GM21723 (cell line): ENCODE measurements around the gene GATD1.

Experiments used
- ATAC-seq: cut with Tn5 transposase; IDR thresholded peaks from one replicate; pipeline ENCODE4 v1.9.1; 2021; ENCODE audit warnings: mild to moderate bottlenecking, moderate library complexity; ENCODE audit not compliant: unreplicated experiment

GATD1 gene

GRCh38 chr11:777288-778255 lies at the start of gene GATD1:
Gene GATD1, minus strand, starts transcription at chr11:777487. Its CDS starts 25 bp downstream, at chr11:777462.
- ATAC-seq: peak; percentile 58

GRCh38 chr11:826836-827145 lies 49.5 kb upstream of the GATD1 start:
- ATAC-seq: no peak

GRCh38 chr11:826227-826621 lies 48.9 kb upstream of the GATD1 start:
- ATAC-seq: no peak

GRCh38 chr11:825366-826226 lies 48.3 kb upstream of the GATD1 start:
- no peak for ATAC-seq

GRCh38 chr11:824942-825341 lies 47.7 kb upstream of the GATD1 start:
- no peak for ATAC-seq

- ATAC-seq: no peak
Measured at GRCh38 chr11:824292-824880, 47.1 kb upstream of the GATD1 start.

GRCh38 chr11:823441-824291 lies 46.4 kb upstream of the GATD1 start:
- no peak for ATAC-seq

GRCh38 chr11:821512-822371 lies 44.5 kb upstream of the GATD1 start:
- no peak for ATAC-seq

- ATAC-seq: no peak
Measured at GRCh38 chr11:820655-821511, 43.6 kb upstream of the GATD1 start.

- ATAC-seq: peak; percentile 63
Measured at GRCh38 chr11:819943-820649, 42.8 kb upstream of the GATD1 start.

- ATAC-seq: peak; percentile 61
Measured at GRCh38 chr11:819129-819931, 42.0 kb upstream of the GATD1 start.

- ATAC-seq: peak; percentile 2
Measured at GRCh38 chr11:818396-819128, 41.3 kb upstream of the GATD1 start, which contains the start of gene PNPLA2. Gene PNPLA2, plus strand, starts transcription at chr11:818914. Its CDS starts 805 bp downstream, at chr11:819719.

GRCh38 chr11:816433-816779 lies 39.1 kb upstream of the GATD1 start:
- ATAC-seq: no peak

GRCh38 chr11:815675-816432 lies 38.6 kb upstream of the GATD1 start:
- no peak for ATAC-seq

- no peak for ATAC-seq
Measured at GRCh38 chr11:813456-814096, 36.3 kb upstream of the GATD1 start.
